Sigmoid colon (tissue), 7 donors: ENCODE data around the gene RIMBP2. TPM values are rescaled to one million over a fixed set of nuclear protein-coding genes. Genes with fewer than 3 reads are reported as not detected.

Experiments
- DNase-seq: peaks from one replicate; pipeline ENCODE4 v3.0.0-alpha.2; 2019
- H3K27ac ChIP-seq, 4 donors: fragments of 200-600 bp; sonication (generic); one replicate each; pipeline ENCODE4 v1.5.1; 2016 to 2019; ENCODE audit warnings: mild to moderate bottlenecking in 1 of 4
- H3K27me3 ChIP-seq, 3 donors: fragments of 200-600 bp; sonication (generic); one replicate each; pipeline ENCODE4 v1.5.1; 2019; ENCODE audit warnings: mild to moderate bottlenecking in 1 of 3
- H3K36me3 ChIP-seq, 4 donors: fragments of 200-600 bp; sonication (generic); one replicate each; pipeline ENCODE4 v1.5.1; 2016 to 2019
- H3K4me1 ChIP-seq, 4 donors: fragments of 200-600 bp; sonication (generic); one replicate each; pipeline ENCODE4 v1.5.1; 2017 to 2019
- H3K4me3 ChIP-seq, 4 donors: fragments of 200-600 bp; sonication (generic); one replicate each; pipeline ENCODE4 v1.5.1; 2017 to 2019; ENCODE audit warnings: mild to moderate bottlenecking in 2 of 4, moderate library complexity in 1 of 4
- H3K9me3 ChIP-seq, 4 donors: fragments of 200-600 bp in 3 of 4; sonication (generic) in 3 of 4; one replicate each; pipeline versions ENCODE4 v1.5.1 to v1.6.1; 2013 to 2019
- EP300 ChIP-seq, 4 donors: sonication (generic); formaldehyde crosslinking; IDR thresholded peaks; one replicate each; pipeline ENCODE4 v1.6.1; 2017; ENCODE audit warnings: antibody characterized with exemption in 4 of 4
- POLR2A ChIP-seq, 2 donors: fragments of 450-650 bp; IDR thresholded peaks; one replicate each; pipeline ENCODE4 v1.6.1; 2016; ENCODE audit warnings: antibody characterized with exemption in 2 of 2, mild to moderate bottlenecking in 2 of 2, moderate library complexity in 2 of 2
- POLR2AphosphoS5 ChIP-seq, 4 donors: sonication (generic); formaldehyde crosslinking; IDR thresholded peaks; one replicate each; pipeline ENCODE4 v1.6.1; 2017; ENCODE audit warnings: antibody characterized with exemption in 4 of 4
- WGBS, 2 donors: extraction: QIAGEN DNeasy Blood & Tissue Kit; methylation state at CpG; one replicate each; pipeline ENCODE4 v1.1.7; 2013; 5-methylcytosine and 5-hydroxymethylcytosine counted together
- intact Hi-C: fragments of 100-400 bp; cut with DNase I; formaldehyde crosslinking; loops from one replicate; pipeline ENCODE4 v1.15.1; 2023
- polyA plus RNA-seq, 3 donors: library from polyadenylated mRNA; stranded (reverse); fragments of 200-250 nt; gene quantifications; one replicate each; pipeline ENCODE4 v1.2.3, GENCODE V29; 2013
- total RNA-seq, 4 donors: library from RNA; depleted of rRNA; stranded (reverse); fragments of >200 nt; gene quantifications; one replicate each; pipeline ENCODE4 v1.1.0, GENCODE V29; 2016
- TF ChIP-seq, protein P1 (sequence below), 4 experiments: fragments of 450-650 bp in 3 of 4; fragments of 200-600 bp in 1 of 4; IDR thresholded peaks; one replicate each; pipeline ENCODE4 v1.5.1; 2016 to 2019; ENCODE audit warnings: antibody characterized with exemption in 4 of 4, mild to moderate bottlenecking in 3 of 4, moderate library complexity in 2 of 4
- donor health status: healthy with polysubstance abuse.
- donor health status: Bipolar disorder and iron deficiency.
- donor health status: healthy.

Gene RIMBP2
- total and polyA plus RNA-seq, 7 donors: under 0.01 to 5.5 (median 1.4) TPM

DNA sequence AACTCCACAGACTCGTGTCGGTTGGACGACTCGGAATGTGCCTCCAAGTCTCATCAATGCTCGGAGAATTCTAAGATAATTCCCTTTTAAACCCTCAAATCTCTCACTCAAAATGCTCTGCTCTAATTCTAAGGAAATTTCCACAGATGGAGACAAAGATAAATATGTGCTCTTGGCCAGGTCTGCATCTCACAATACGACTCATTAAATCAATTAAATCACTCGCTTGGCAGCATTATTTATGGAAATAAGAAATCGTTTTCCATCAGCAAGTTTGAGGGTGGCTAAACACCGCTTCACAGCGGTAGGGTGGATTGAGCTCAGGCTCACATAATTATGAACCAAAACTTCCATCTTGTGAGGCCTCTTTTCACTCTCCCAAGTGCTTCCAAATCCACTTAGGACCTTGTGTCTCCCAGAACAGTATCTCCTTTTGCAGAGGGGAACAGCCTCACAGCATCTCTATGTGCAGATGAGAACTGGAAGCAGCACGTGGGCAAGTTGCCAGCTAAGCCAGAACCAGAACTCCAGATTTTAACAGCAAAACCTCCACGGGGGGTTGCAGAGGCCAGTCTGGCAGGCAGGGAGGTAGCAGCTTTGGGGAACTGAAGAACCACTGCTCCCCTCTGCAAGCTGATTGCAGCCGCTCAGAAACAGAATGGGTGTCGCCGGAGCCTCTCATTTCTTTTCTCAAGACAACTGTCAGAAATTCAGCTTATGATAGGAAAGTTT is 43.8 kb downstream of the RIMBP2 start:
- Histone ChIP-seq H3K9me3 (peaks cover 0 to 5% (median under 1%) of the 10 kb centered on the region in 4 donors), H3K4me3 (no peak overlapping the region), H3K4me1 (no peaks in the 10 kb centered on the region), H3K27me3 (no peaks in the 10 kb centered on the region), H3K27ac (no peak overlapping the region), H3K36me3 (no peaks in the 10 kb centered on the region)
- no peak for TF ChIP-seq POLR2AphosphoS5 (IDR thresholded peaks at IDR 0.05)
- no peak for TF ChIP-seq POLR2A (IDR thresholded peaks at IDR 0.05)
- TF ChIP-seq, protein P1, sequence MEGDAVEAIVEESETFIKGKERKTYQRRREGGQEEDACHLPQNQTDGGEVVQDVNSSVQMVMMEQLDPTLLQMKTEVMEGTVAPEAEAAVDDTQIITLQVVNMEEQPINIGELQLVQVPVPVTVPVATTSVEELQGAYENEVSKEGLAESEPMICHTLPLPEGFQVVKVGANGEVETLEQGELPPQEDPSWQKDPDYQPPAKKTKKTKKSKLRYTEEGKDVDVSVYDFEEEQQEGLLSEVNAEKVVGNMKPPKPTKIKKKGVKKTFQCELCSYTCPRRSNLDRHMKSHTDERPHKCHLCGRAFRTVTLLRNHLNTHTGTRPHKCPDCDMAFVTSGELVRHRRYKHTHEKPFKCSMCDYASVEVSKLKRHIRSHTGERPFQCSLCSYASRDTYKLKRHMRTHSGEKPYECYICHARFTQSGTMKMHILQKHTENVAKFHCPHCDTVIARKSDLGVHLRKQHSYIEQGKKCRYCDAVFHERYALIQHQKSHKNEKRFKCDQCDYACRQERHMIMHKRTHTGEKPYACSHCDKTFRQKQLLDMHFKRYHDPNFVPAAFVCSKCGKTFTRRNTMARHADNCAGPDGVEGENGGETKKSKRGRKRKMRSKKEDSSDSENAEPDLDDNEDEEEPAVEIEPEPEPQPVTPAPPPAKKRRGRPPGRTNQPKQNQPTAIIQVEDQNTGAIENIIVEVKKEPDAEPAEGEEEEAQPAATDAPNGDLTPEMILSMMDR (IDR thresholded peaks at IDR 0.05): no peak
- TF ChIP-seq EP300 (IDR thresholded peaks at IDR 0.05): no peak
- intact Hi-C loops: no loop called here
- 77 to 78% methylated on average over 15 of the region's 15 CpGs for WGBS, 2 donors
- no peak for DNase-seq

DNA sequence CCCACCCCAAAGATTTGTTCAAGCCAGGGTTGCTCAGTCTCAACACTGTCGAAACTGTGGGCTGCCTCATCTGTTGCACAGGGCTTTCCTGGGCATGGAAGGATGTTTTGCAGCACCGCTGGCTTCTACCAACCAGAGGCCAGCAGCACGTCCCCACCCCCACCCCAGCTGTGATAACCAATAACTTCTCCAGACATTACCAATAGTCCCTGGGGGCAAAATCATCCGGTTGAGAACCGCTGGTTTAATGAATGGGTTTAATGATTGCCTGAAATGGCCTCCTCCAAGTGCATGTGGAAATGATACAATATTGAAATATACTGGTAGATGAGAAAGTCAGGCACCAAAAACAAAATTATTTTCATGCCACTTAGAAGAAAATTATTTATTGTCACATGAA is 44.5 kb downstream of the RIMBP2 start:
- WGBS, 2 donors: 81 to 89% methylated on average over 5 of the region's 5 CpGs
- Histone ChIP-seq H3K27me3 (no peaks in the 10 kb centered on the region), H3K27ac (no peak overlapping the region), H3K36me3 (no peaks in the 10 kb centered on the region), H3K4me1 (no peaks in the 10 kb centered on the region), H3K9me3 (peaks cover 0 to 5% (median 0%) of the 10 kb centered on the region in 4 donors), H3K4me3 (no peak overlapping the region)
- DNase-seq: no peak
- TF ChIP-seq POLR2AphosphoS5 (IDR thresholded peaks at IDR 0.05) (no peak), POLR2A (IDR thresholded peaks at IDR 0.05) (no peak), EP300 (IDR thresholded peaks at IDR 0.05) (no peak)
- TF ChIP-seq, protein P1 (IDR thresholded peaks at IDR 0.05): no peak
- intact Hi-C loops: no loop called here

DNA sequence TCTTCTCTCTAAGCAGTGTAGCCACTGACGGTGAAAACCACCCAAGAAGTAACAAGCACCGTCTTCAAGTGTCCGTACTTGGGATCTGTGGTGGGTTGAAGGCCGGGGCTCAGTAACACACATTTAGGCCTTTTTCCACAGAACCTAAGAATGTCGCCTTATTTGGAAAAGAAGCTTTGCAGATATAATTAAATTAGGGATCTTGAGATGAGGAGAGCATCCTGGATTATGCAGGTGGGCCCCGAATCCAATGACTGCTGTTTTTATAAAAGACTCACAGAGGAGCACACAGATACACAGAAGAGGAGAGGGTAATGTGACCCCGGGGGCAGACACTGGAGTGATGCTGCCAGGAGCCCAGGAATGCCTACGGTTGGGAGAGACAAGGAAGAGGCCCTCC is 46.3 kb downstream of the RIMBP2 start:
- WGBS, 2 donors: 83 to 89% methylated on average over 8 of the region's 8 CpGs
- Histone ChIP-seq H3K4me1 (no peaks in the 10 kb centered on the region), H3K4me3 (no peak overlapping the region), H3K9me3 (peaks cover 0 to 5% (median 0%) of the 10 kb centered on the region in 4 donors), H3K36me3 (no peaks in the 10 kb centered on the region), H3K27ac (no peak overlapping the region), H3K27me3 (no peaks in the 10 kb centered on the region)
- DNase-seq: no peak
- TF ChIP-seq EP300 (IDR thresholded peaks at IDR 0.05) (no peak), POLR2AphosphoS5 (IDR thresholded peaks at IDR 0.05) (no peak), POLR2A (IDR thresholded peaks at IDR 0.05) (no peak)
- TF ChIP-seq, protein P1 (IDR thresholded peaks at IDR 0.05): no peak
- intact Hi-C loops: no loop called here

DNA sequence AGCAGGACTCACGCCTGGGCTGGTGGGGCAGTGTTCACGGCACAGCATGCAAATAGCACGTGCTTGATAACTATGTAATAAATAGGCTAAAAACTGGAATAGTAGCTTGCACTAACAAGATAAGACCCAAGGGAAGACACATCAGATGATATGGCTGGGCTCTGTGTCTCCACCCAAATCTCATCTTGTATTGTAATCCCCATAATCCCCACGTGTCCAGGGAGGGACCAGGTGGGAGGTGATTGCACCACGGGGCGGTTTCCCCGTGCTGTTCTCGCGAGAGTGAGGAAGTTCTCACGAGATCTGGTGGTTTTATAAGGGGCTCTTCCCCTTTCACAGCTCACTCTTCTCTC is 46.9 kb downstream of the RIMBP2 start:
- WGBS, 2 donors: 71 to 79% methylated on average over 10 of the region's 10 CpGs
- Histone ChIP-seq H3K27me3 (no peaks in the 10 kb centered on the region), H3K9me3 (peaks cover 0 to 5% (median 0%) of the 10 kb centered on the region in 4 donors), H3K4me1 (no peaks in the 10 kb centered on the region), H3K27ac (no peak overlapping the region), H3K36me3 (no peaks in the 10 kb centered on the region), H3K4me3 (no peak overlapping the region)
- intact Hi-C loops: no loop called here
- no peak for TF ChIP-seq POLR2AphosphoS5 (IDR thresholded peaks at IDR 0.05)
- TF ChIP-seq, protein P1 (IDR thresholded peaks at IDR 0.05): no peak
- TF ChIP-seq EP300 (IDR thresholded peaks at IDR 0.05): no peak
- no peak for TF ChIP-seq POLR2A (IDR thresholded peaks at IDR 0.05)
- DNase-seq: no peak
